Astrocyte of the cerebellum (primary cell): ENCODE measurements around the gene POLE4.
A peak's percentile ranks its signal among the peaks of the same experiment; 100 is the strongest.

ENCODE experiments used
- DNase-seq: peaks from one replicate; pipeline ENCODE4 v3.0.0-alpha.2; 2011; ENCODE audit warnings: low read depth
- H3K4me3 ChIP-seq: 2 replicates; pipeline ENCODE4 v1.5.1; 2011; ENCODE audit warnings: mild to moderate bottlenecking, low read depth, low read length, moderate library complexity
- CTCF ChIP-seq: IDR thresholded peaks from 2 replicates; pipeline ENCODE4 v1.5.1; 2012; ENCODE audit warnings: low read length, low read depth, moderate library complexity, mild to moderate bottlenecking; ENCODE audit errors: missing control alignments
- in situ Hi-C: cut with HindIII; loops from 2 replicates; pipeline ENCODE4 v1.10.0; 2017; ENCODE audit warnings: low sequenced_read_pairs

The POLE4 gene

GRCh38 chr2:74948779-74949178 lies 9.7 kb upstream of the POLE4 start:
- no peak for TF ChIP-seq CTCF
- in situ Hi-C loops, result loop anchor here (25.0 kb wide), 1 partner anchor 464 kb away; no protein-coding TSS in a partner anchor
- DNase-seq, result no peak
- no peak overlapping the region for H3K4me3 ChIP-seq

- TF ChIP-seq CTCF, result no peak
- H3K4me3 ChIP-seq, result no peak overlapping the region
- in situ Hi-C loops, result no loop called here
- no peak for DNase-seq
Measured at GRCh38 chr2:74951211-74951754, 7.2 kb upstream of the POLE4 start.

- DNase-seq, result no peak
Measured at GRCh38 chr2:74952575-74952974, 5.9 kb upstream of the POLE4 start.

GRCh38 chr2:74953796-74954499 lies 4.5 kb upstream of the POLE4 start:
- DNase-seq, result no peak
- no peak overlapping the region for H3K4me3 ChIP-seq
- in situ Hi-C loops, result no loop called here
- no peak for TF ChIP-seq CTCF

More at GRCh38 chr2:74952575-74952974, 5.9 kb upstream of the POLE4 start:
- no peak overlapping the region for H3K4me3 ChIP-seq
- in situ Hi-C loops, result no loop called here
- TF ChIP-seq CTCF, result no peak

GRCh38 chr2:74954500-74954874 lies 4.0 kb upstream of the POLE4 start:
- no peak for DNase-seq
- in situ Hi-C loops, result no loop called here
- no peak for TF ChIP-seq CTCF
- no peak overlapping the region for H3K4me3 ChIP-seq

- DNase-seq, result no peak
- in situ Hi-C loops, result no loop called here
- peak overlapping the region; percentile 56 for H3K4me3 ChIP-seq
- TF ChIP-seq CTCF, result no peak
Measured at GRCh38 chr2:74957886-74958273, 563 bp upstream of the POLE4 start.
